Activated CD8-positive, alpha-beta memory T cell treated with anti-CD3 and anti-CD28 coated beads for 48 hours (primary cell): ENCODE measurements around the gene RTKN.
"Not testable (repeated sequence)": the region's sequence is repeated elsewhere in the genome, so short reads cannot be mapped to it uniquely, and the experiment has no call there.

Experiments used
- DNase-seq, 3 experiments: peaks; one replicate each; pipeline ENCODE4 v3.0.0-alpha.2; 2020; ENCODE audit warnings: low read depth in 2 of 3, low spot score in 2 of 3

RTKN gene

DNA sequence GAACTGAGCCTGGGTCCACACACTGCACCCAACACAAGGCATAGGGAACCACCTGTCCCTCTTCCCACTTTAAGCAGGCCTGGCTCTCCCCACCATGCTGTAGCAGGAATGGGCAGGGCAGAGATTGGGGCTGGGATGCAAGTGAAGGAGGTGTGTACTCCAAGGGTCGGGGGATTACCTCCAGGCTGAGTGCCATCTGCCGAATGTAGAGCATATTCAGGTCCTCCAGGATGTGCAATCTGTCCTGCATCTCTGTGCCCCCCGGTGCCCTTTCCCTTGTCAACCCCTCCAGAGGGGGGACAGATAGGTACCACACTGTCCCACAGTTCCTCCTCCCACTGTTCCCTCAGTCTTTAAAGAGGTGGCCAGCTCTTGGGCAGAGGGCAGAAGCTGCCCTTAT, 2.4 kb downstream of the RTKN start:
- DNase-seq: no peak

DNA sequence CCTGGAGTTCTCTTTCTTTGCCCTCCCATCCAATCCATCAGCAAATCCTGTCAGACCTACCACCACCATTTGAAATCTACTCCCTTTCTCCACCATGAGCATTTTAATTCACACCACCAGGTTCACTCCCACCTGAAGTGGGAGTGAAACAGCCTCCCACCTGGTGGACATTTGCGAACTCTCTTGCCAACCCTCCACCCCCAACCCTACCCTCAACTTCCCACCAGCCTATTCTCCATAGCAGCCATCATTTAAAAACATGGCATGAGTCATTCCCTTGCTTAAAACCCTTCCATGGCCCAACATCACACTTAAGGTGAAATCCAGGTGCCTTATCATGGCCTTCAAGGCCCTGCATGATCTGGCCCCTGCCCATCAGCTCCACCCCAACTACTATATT, 3.5 kb downstream of the RTKN start:
- DNase-seq: no peak

DNA sequence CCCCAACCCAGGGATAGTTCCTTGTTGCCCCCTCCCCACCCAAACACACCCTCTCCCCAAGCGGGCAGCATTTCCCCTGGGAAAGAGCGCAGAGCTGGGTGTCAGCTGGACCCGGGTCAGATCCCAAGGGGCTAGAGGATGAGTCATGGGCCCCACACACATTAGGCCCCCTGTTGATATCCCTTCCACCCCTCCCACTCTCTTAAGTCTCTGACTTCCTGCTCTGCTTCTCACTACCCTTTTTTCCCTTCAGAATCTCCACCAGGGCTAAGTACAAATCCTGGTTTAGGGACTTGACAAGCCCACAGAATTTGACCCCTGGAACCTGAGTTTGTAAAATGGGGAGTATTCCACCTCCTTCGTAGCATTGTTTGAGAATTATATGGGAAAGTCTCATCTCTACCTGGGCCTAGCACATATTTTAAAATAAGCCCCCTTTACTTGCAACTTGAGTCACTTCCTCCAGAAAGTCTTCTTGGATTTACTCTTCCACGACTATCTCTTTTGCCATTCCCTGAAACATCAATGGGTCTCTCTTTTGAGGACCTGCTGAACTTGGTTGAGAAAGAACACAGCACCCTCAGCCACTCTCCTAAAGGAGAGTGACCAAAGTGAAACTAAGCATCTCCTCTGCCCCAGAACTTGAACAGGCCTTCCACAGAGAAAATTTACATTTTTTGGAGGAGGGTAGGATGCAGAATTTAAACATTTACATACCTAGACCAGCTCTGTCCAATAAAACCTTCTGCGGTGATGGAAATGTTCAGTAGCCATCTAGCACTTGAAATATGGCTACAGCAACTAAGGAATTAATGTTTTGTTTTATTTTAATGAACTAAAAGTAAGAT, 4.7 kb downstream of the RTKN start:
- no peak for DNase-seq

GRCh38 chr2:74436111-74436805, 5.5 kb downstream of the RTKN start:
- no peak for DNase-seq

DNA sequence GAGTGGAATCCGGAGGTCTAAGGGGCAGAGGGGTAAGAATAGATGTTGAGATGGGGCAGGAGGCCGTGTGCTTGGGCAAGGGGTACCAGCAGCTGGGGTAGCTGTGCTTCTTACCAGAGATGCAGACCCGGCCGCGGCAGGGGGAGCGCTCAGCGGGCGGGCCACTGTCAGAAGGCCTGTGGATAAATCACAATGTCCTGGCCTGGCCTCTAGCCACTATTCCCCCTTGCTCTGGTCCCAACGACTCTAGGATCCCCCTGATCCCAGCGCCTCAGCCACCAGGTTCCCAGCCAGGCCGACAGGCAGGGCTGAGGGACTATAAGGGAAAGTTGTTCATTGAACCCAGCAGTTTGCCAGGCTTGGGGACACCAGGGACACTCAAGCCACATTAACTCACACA, 11.2 kb downstream of the RTKN start:
- DNase-seq: no peak

GRCh38 chr2:74429487-74430451, 12.0 kb downstream of the RTKN start:
- DNase-seq: no peak

GRCh38 chr2:74428675-74429074, 13.1 kb downstream of the RTKN start:
- no peak for DNase-seq

DNA sequence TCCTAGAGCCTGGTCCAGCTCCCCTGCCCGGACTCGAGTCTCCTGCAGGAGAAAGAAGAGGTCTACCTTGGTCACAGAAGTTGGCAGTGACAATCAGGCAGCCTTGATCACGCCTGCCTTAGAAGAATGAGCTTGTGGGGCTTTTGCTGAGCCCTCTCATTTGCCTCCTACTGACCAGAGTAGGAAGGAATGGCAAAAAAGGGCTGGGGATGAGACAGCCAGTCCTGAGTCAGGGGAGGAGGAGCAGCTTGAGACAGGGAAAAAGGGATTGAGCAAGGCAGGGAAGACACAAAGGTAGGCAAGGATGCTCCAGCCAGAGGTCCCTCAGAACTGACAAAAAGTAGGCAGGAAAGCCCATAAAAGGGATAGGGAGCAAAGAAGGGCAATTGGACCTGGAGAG, 14.2 kb downstream of the RTKN start:
- DNase-seq: no peak

DNA sequence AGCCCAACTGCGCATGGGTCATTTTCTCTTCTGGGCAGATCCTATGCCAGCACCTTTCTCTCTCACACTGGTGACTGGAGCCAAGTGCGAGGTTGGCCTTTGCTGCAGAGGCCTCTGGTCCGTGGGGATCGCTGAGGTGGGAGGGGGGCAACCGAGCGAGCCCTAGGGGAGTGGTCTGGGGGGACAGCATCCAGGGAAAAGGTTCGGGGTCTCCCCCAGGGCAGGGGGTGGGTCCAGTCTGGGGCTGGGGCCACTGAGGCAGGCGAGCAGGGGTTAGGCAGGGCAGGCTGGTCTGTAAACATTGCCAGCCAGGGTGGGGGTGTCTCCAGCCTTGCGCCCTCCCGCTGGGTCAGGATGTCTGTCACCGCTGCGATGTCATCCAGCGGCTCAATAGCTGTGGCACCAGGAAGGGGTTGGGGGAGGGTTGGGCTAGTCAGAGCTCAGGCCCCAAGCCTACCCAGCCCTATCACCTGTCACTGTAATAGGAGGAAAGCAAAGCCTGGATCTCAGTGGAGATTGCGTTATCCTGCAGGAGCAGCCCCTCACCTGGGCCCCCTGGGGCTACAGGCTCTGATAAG, 15.5 kb downstream of the RTKN start:
- DNase-seq: no peak

GRCh38 chr2:74425523-74425922, 16.2 kb downstream of the RTKN start:
- DNase-seq: no peak

- DNase-seq: no peak
These were observed 16.7 kb downstream of the RTKN start for GRCh38 chr2:74424995-74425406.

GRCh38 chr2:74424139-74424992, 17.4 kb downstream of the RTKN start:
- no peak for DNase-seq

GRCh38 chr2:74423231-74424095, 18.3 kb downstream of the RTKN start:
- DNase-seq: no peak

DNA sequence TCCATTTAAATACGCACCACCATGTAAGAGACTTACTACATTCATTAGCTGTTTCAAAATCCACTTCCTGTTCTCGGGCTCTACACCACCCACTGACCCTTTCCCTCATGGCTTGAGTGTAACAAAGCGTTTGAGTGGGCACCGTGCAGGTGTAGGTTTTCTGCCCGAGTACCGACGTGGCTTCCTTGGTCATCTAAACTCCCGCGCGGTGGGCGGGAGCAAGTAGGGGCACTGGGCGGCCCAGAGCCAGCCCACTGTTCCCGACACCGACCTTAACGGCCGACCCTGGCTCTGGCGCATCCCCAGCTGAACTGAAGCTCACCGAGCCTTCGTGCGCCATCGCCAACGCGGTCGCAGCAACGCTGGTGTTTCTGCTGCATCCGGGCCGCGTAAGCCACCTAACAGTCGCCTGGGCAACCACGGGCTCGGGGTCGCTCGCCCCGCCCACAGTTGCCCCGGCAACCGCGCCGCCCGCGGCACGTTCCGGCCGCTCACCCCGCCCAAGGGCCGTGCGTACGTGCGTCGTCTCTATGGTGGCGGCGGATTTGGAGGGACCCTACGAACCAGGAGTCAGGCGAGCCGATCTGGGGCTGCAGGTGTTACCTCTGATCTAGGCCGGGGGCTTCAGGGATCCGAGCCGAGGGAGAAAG, 20.4 kb downstream of the RTKN start, which contains the start of the genes C2orf81 and WDR54:
TSS of gene C2orf81 (minus strand) at position 399 of the 650 bp plus-strand sequence. CDS start at position 340, 59 bp downstream.
TSS of gene WDR54 (plus strand) at position 510 of the 650 bp plus-strand sequence. CDS start 424 bp downstream, outside the sequence.
- peak; percentile 88 to 97 (median 93) for DNase-seq

- not testable (repeated sequence) for DNase-seq
These were observed 21.2 kb downstream of the RTKN start for GRCh38 chr2:74420443-74421103.

DNA sequence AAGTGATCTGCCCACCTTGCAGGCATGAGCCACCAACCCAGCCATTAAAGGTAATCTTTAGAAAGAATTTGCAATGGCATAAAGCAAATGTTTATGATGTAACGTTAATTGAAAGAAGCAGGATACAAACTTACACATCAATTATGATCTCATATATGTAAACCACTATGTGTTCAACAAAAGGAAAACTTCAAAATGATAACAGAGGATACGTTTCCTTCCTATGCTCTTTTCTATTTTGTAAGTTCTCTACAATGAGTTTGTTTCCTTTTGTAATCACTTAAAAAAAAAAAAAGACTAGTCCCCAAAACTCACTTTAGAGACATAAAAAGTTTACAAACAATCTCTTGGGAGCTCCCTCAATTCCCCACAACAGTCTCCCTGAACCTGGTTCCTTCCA, 21.7 kb downstream of the RTKN start:
- no peak for DNase-seq

DNA sequence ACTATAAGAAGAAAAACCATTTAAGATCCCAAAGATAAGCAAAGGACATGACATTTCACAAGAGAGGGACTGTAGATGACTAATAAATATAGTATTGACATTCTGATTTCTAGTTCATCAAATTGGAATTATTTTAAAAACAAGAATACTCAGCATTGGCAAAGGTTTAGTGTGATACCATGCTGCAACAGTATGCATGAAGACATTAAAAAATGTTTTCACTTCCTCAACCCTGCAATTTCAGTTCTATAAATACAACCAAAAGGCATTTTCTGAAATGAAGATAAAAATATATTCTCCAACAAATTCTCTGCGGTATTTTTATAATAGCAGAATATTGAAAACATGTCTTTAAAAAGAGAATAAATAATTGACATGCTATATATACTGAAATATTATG, 22.4 kb downstream of the RTKN start:
- DNase-seq: no peak

GRCh38 chr2:74418312-74418711, 23.4 kb downstream of the RTKN start:
- DNase-seq: no peak
